Measurements from ENCODE around the gene DLGAP1.

Gene DLGAP1

GRCh38 chr18:4285525-4285924 lies 169.6 kb downstream of the DLGAP1 start:
- no peak for DNase-seq

GRCh38 chr18:4284528-4284927 lies 170.6 kb downstream of the DLGAP1 start:
- no peak for DNase-seq

DNA sequence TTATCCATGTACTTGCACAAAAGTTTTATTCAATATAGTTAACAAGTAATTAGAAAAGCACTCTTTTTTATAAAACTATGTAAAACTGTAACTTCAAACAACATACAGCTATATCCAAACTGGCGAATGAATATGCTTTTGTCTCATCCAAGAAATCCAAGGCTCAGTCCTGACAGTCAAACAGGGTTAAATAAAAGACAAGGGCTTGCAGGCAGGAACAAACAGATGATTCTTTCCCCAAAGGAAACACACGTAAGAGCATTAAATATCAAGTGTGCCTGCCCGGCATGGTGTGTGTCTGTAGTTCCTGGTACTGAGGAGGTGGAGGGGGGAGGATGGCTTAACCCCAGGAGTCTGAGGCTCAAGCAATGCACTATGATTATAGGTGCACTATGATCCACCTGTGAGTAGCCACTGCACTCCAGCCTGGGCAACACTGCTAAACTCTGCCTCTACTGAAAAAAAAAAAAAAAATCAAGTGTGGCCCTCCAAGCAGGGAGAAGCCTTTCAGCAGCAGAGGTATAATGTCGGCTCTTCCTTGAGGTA lies 171.3 kb downstream of the DLGAP1 start:
- no peak for DNase-seq

GRCh38 chr18:4282954-4283353 lies 172.2 kb downstream of the DLGAP1 start:
- DNase-seq = no peak

GRCh38 chr18:4276953-4277585 lies 178.0 kb downstream of the DLGAP1 start:
- no peak for DNase-seq

DNA sequence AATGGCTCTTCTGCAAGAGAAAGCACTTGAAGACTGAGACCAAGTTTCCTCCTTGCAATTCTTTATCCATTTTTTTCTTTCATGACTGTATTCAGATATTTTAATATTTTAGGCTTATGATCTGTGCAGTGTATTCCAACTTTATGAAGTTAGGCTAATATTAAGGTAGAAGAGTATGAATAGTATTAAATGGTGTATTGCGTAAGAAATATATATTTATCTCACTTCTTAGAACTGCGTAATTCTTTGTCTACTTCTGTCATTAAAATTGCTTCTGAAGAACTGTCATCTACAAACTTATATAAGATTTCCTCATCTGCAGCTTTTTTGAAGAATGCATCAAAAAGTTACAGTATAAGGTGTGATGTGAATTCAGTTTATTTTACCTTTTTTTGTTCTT lies 183.2 kb downstream of the DLGAP1 start:
- DNase-seq = no peak

DNA sequence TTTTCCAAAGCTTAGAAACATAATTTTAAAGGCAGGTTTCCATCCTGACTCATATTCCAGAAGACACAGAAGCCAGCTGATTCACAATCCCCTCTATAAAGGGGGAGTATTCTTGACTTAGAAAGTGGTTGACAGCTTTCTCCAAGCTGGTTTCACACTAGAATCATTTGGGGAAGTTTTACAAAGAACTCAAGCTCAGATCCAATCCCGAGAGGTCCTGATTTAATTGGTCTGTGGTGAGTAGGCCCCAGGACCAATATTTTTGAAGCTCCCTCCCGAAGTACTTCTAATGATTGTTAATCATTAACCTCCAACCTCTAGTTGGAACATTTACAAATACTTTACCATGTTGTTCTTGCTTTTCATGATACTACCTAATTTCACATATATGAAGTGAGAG lies 184.1 kb downstream of the DLGAP1 start:
- DNase-seq = no peak

DNA sequence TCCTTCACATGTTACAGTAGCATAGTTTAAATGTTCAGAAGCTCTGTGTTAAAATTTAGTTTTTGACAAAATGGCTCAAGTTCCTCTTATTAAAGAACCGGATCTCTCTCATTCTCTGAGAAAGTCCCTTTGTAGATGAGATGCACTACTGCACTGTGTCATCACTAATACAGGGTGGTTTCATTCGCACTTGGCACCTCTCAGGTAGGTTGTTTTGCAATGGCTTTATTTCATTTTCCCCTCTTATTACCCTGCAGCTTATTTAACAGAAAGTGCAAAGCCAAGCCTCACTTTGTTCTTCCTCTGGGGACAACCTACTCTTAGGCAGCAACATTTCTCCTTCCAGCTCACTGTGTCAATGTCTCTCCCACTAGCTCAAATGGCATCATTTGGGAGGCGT lies 185.1 kb downstream of the DLGAP1 start:
- DNase-seq = no peak

- no peak for DNase-seq
Observed at GRCh38 chr18:4267641-4268040, 187.5 kb downstream of the DLGAP1 start.

- DNase-seq = no peak
Observed at GRCh38 chr18:4264347-4264791, 190.7 kb downstream of the DLGAP1 start.

DNA sequence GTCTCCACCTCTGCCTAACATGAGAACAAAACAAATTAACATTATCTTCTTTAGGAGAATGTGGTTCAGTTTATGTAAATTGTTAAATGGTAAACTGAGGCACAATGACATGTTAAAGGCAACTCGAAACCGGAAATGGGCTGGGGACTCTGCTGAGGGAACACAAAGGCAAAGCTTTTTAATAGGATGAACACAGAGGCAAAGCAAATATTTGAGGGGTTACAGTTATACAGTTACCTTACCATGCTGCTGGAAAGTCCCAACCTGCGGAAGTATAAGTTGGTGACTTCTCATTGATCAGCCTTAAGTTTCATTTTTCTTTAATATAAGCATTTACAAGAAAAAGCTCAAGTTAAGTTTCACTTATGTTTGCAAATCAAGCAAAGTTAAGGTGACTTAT lies 195.0 kb downstream of the DLGAP1 start:
- DNase-seq = no peak

DNA sequence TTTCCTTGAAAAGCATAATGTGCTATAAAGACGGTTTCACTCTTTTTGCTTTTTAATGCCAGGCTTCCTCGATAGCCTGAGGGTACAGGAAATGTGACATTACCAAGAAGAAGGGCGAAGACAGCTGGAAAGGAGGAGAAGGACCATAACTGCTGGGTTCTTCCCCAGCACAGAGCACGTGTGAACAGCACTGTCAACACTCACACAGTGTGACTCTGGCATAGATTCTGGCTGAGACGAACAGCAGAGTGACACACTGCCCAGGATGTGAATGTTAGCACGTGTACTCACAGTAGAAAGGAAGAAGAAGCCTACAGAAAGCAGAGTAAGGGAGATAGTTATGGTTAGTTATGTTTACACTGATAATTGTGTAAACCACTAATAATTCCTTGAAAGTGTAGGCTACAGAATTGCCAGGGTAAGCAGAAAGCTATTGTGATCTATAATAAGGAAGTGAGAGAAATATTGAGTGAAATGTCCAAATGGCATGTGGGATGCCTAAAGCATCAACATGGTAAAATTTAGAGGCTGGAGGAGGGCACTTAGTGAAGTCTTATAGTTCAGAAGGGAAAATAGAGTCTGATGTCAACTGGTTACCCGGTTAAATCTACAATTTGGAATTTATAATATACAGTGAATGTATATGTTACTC lies 198.2 kb downstream of the DLGAP1 start:
- DNase-seq = no peak

- no peak for DNase-seq
Observed at GRCh38 chr18:4254840-4255239, 200.3 kb downstream of the DLGAP1 start.

GRCh38 chr18:4252829-4253228 lies 202.3 kb downstream of the DLGAP1 start:
- no peak for DNase-seq

- DNase-seq = no peak
Observed at GRCh38 chr18:4251873-4252272, 203.2 kb downstream of the DLGAP1 start.

DNA sequence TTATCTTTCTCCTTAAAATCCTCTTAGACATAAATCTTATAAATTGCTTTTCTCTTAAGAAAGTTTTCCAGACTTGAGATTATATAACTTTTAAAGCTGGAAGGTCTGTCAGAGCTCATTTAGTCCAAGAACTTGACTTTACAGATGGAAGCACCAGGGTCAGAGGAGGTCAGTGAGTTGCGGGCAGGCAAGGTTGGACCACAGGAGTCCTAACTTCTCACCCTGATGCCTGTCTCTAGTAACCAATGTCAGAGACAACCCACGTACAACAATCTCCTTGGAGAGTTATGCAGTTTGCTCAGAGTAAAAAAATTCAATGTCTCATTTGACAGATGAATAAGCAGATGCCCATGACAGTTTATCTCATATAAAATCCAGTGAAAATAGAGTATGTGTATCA lies 203.9 kb downstream of the DLGAP1 start:
- no peak for DNase-seq

- no peak for DNase-seq
Observed at GRCh38 chr18:4250141-4250540, 205.0 kb downstream of the DLGAP1 start.

- no peak for DNase-seq
Observed at GRCh38 chr18:4248686-4249085, 206.4 kb downstream of the DLGAP1 start.

DNA sequence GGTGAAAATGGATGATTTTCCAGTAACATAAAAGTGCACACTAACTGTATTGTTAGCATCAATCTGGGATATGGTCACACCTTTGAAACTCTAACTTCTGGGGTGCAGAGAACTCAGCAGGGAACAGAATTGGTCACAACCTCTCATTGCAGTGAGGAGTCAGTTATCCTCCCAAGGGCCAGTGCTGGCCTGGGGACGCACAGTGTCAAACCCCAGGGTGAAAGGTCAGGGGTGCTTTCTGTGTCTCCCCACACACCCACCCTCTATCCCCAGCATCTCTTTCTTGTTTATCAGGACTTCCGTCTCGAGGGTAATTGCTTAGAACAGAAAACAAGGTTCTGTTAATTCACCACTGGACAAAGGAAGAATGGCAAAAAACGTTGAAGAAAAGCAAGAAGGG lies 208.7 kb downstream of the DLGAP1 start:
- no peak for DNase-seq

DNA sequence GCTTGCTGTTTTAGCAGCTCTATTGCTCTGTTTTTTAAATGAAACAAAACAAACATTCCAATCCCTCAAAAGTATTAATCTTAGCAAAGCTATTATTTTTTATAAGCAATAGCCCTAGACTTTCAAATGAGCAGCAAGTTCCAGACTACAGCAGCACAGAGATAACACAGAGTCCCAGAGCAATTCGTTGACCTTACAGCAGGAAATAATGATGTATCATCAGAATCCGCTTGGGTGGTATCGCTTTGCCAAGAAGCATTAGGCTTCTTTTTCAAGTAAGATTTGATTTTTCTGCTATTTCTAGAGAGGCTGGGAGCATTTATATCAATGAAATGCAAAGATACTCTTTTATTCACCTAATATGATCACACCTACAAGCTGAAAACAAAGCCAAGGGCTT lies 209.7 kb downstream of the DLGAP1 start:
- DNase-seq = no peak

DNA sequence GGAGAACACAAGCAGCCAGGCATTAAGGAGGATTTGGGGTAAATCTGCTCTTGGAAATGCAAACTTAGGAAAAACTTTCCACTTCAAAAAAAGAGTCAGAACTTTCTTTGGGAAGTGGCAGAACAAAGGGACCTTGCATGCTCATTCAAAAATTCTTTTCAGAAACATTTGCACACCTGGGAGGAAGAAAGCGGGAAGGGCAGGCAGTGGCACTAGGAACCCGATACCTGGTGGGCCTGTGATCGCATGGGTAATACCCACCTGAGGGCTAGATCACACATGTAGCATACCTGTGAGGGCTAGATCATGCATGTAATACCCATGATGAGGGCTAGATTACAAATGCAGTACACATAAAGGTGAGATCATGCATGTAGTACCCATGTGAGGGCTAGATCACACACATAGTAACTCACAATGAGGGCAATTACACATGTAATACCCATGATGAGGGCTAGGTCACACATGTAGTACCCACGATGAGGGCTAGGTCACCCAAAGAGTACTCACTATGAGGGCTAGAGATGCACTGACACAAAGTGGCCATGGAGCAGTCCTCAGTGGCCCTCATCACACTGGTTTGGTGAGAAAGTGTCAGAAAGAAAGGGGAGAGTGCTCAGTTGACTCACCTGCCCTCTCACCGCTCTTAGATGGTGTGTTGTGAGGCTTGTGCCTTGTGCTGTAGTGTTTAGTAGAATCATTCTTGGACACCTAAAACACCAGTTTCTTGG lies 212.5 kb downstream of the DLGAP1 start:
- DNase-seq = no peak

DNA sequence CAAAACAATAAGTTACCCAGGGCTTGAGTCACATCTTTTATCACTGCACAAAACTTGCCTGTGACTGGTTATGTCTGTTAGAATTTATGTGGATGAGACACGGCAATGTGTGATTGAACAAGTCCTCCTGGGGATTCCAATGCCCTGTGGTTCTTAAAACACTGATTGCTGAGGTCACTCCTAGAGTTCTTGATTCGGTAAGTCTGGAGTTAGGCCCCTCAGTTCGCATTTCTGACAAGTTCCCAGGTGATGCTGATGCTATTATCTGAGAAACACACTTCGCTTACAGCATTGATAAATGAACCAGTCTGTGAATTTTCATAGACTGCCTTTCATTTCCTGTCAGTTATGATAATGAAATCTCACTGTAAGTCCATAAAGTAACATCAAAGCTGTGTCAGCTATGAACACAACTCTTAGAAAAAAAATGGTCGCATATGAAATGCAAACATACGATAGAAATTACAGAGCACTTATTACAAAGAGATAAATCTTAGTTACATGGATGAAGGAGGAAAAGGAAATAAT lies 214.0 kb downstream of the DLGAP1 start:
- DNase-seq = no peak

GRCh38 chr18:4238966-4239365 lies 216.1 kb downstream of the DLGAP1 start:
- DNase-seq = no peak

GRCh38 chr18:4237664-4238041 lies 217.5 kb downstream of the DLGAP1 start:
- no peak for DNase-seq
